SK-MEL-5 (cell line): ENCODE results near the gene MAPK1. TPM values are rescaled to one million over a fixed set of nuclear protein-coding genes. Genes with fewer than 3 reads are reported as not detected.
"Not testable (repeated sequence)": the region's sequence is repeated elsewhere in the genome, so short reads cannot be mapped to it uniquely, and the experiment has no call there.

Source experiments
- DNase-seq: peaks from one replicate; pipeline ENCODE4 v3.0.0-alpha.2; 2016; ENCODE audit warnings: low read depth, low spot score
- in situ Hi-C: cut with HindIII; loops from 2 replicates; pipeline ENCODE4 v1.10.0; 2016; ENCODE audit warnings: low sequenced_read_pairs, high pct_unique_total_duplicates, low pct_unique_long_range_greater_than_20kb
- total RNA-seq: library from RNA; depleted of rRNA; stranded (reverse); fragments of >200 nt; shearing (Covaris generic); gene quantifications from 2 replicates; pipeline ENCODE4 v1.2.3, GENCODE V29; 2014

MAPK1 gene
- total RNA-seq, 1 experiment from 2014 or later: 84.3 TPM

GRCh38 chr22:21834869-21835268, 32.6 kb downstream of the MAPK1 start:
- in situ Hi-C loops: no loop called here
- no peak for DNase-seq

- DNase-seq: no peak
- in situ Hi-C loops: no loop called here
Measured at GRCh38 chr22:21832291-21833290, 34.9 kb downstream of the MAPK1 start.

GRCh38 chr22:21829523-21829922, 37.9 kb downstream of the MAPK1 start:
- no peak for DNase-seq
- in situ Hi-C loops: no loop called here

GRCh38 chr22:21828268-21828638, 39.2 kb downstream of the MAPK1 start:
- in situ Hi-C loops: no loop called here
- no peak for DNase-seq

- in situ Hi-C loops: no loop called here
- DNase-seq: no peak
Measured at GRCh38 chr22:21827628-21828267, 39.7 kb downstream of the MAPK1 start.

GRCh38 chr22:21826204-21826603, 41.2 kb downstream of the MAPK1 start:
- DNase-seq: no peak
- in situ Hi-C loops: no loop called here

- in situ Hi-C loops: loop anchor here (25.0 kb wide), 1 partner anchor 112 kb away; no protein-coding TSS in a partner anchor
- DNase-seq: not testable (repeated sequence)
Measured at GRCh38 chr22:21824962-21825361, 42.5 kb downstream of the MAPK1 start.

- no peak for DNase-seq
- in situ Hi-C loops: loop anchor here (25.0 kb wide), 1 partner anchor 113 kb away; no protein-coding TSS in a partner anchor
Measured at GRCh38 chr22:21824445-21824912, 43.0 kb downstream of the MAPK1 start.

- in situ Hi-C loops: loop anchor here (25.0 kb wide), 1 partner anchor 113 kb away; no protein-coding TSS in a partner anchor
- DNase-seq: no peak
Measured at GRCh38 chr22:21823740-21824444, 43.6 kb downstream of the MAPK1 start.

- no peak for DNase-seq
- in situ Hi-C loops: loop anchor here (25.0 kb wide), 1 partner anchor 118 kb away; no protein-coding TSS in a partner anchor
Measured at GRCh38 chr22:21819183-21819770, 48.2 kb downstream of the MAPK1 start.

GRCh38 chr22:21818487-21819182, 48.8 kb downstream of the MAPK1 start:
- no peak for DNase-seq
- in situ Hi-C loops: loop anchor here (25.0 kb wide), 1 partner anchor 119 kb away; no protein-coding TSS in a partner anchor

GRCh38 chr22:21817497-21817853, 50.0 kb downstream of the MAPK1 start:
- in situ Hi-C loops: loop anchor here (25.0 kb wide), 1 partner anchor 120 kb away; no protein-coding TSS in a partner anchor

GRCh38 chr22:21816787-21817496, 50.5 kb downstream of the MAPK1 start:
- no peak for DNase-seq
- in situ Hi-C loops: loop anchor here (25.0 kb wide), 1 partner anchor 120 kb away; no protein-coding TSS in a partner anchor

More at GRCh38 chr22:21817497-21817853, 50.0 kb downstream of the MAPK1 start:
- not testable (repeated sequence) for DNase-seq

- in situ Hi-C loops: loop anchor here (25.0 kb wide), 1 partner anchor 121 kb away; no protein-coding TSS in a partner anchor
- DNase-seq: no peak
Measured at GRCh38 chr22:21816472-21816786, 51.0 kb downstream of the MAPK1 start.

GRCh38 chr22:21815958-21816357, 51.5 kb downstream of the MAPK1 start:
- no peak for DNase-seq
- in situ Hi-C loops: loop anchor here (25.0 kb wide), 1 partner anchor 121 kb away; no protein-coding TSS in a partner anchor

GRCh38 chr22:21815357-21815756, 52.1 kb downstream of the MAPK1 start:
- no peak for DNase-seq
- in situ Hi-C loops: loop anchor here (25.0 kb wide), 1 partner anchor 122 kb away; no protein-coding TSS in a partner anchor
